Prostate gland (tissue), 2 donors: ENCODE measurements around the gene FNBP1. TPM values are rescaled to one million over a fixed set of nuclear protein-coding genes. Genes with fewer than 3 reads are reported as not detected.

Source experiments
- DNase-seq: peaks from one replicate; pipeline ENCODE4 v3.0.0-alpha.2; 2019; ENCODE audit warnings: low spot score
- H3K27ac ChIP-seq, 2 donors: fragments of 200-600 bp; sonication (generic); 2 replicates each; pipeline ENCODE4 v1.5.1; 2017 to 2019
- H3K27me3 ChIP-seq: fragments of 200-600 bp; sonication (generic); replicated peaks from 2 replicates; pipeline ENCODE4 v1.5.1; 2019; ENCODE audit not compliant: insufficient read depth
- H3K36me3 ChIP-seq, 2 donors: fragments of 200-600 bp; sonication (generic); 1 replicate in 1 of 2; 2 replicates in 1 of 2; pipeline versions ENCODE4 v1.5.1 to v1.8.1; 2017 to 2019
- H3K4me1 ChIP-seq: fragments of 200-600 bp; sonication (generic); replicated peaks from 2 replicates; pipeline ENCODE4 v1.5.1; 2019
- H3K4me3 ChIP-seq, 2 donors: fragments of 200-600 bp; sonication (generic); 2 replicates each; pipeline ENCODE4 v1.5.1; 2017 to 2019
- H3K9me3 ChIP-seq: fragments of 200-600 bp; sonication (generic); 2 replicates; pipeline ENCODE4 v1.5.1; 2017
- CTCF ChIP-seq, 4 experiments: fragments of 200-600 bp in 2 of 4; fragments of 450-650 bp in 2 of 4; sonication (generic) in 2 of 4; IDR thresholded peaks; 1 replicate in 3 of 4; 2 replicates in 1 of 4; pipeline ENCODE4 v1.5.1; 2016 to 2019; ENCODE audit warnings: antibody characterized with exemption in 4 of 4, mild to moderate bottlenecking in 2 of 4, moderate library complexity in 2 of 4
- POLR2A ChIP-seq: fragments of 450-650 bp; IDR thresholded peaks from one replicate; pipeline ENCODE4 v1.6.1; 2016; ENCODE audit warnings: antibody characterized with exemption, mild to moderate bottlenecking
- POLR2AphosphoS5 ChIP-seq: sonication (generic); formaldehyde crosslinking; IDR thresholded peaks from one replicate; pipeline ENCODE4 v1.6.1; 2017; ENCODE audit warnings: antibody characterized with exemption
- WGBS: methylation state at CpG from one replicate; pipeline ENCODE4 v1.1.5; 2018; 5-methylcytosine and 5-hydroxymethylcytosine counted together
- intact Hi-C: fragments of 100-400 bp; cut with DNase I; formaldehyde crosslinking; loops from one replicate; pipeline ENCODE4 v1.14.2; 2022
- total RNA-seq, 2 donors: library from RNA; depleted of rRNA; stranded (reverse); fragments of >200 nt; gene quantifications; one replicate each; pipeline ENCODE4 v1.1.0, GENCODE V29; 2016

FNBP1 gene
- total RNA-seq, 2 donors from 2014 or later: 34.6 to 93.7 TPM

DNA sequence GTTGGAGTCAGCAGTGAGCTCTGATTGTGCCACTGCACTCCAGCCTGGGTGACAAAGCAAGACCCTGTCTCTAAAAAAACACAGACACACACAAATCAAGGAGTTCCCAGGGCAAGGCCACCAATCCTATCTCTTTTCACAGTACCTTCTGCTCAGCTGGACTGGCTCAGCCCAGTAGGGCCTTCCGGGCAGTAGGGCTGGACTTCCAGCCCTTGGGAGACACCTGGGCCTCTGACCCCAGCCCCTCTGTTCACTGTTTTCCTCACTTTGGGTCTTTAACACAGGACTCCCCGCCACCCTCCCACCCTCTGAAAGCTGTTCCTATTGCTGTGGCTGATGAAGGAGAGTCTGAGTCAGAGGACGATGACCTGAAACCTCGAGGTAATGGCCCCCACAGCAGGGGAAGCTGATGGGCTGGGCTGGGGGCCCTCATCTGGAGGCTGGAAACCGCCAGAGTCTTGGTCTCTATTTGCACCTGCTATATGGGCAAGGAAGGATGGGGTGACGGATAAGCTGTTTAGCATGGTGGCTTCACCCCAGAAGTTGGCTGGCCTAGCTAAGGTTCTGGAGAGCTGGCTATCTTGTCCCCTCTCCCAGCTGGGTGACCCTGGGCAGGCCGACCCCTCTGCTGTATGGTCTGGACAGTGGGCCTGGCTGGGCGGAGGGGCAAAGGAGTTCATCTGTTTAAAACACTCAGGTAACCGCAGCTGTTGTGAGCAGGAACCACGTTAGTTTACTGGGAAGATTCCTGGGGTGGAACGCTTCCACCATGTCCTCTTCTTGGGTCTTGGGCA lies 182.1 kb downstream of the FNBP1 start:
- Histone ChIP-seq H3K27ac (no peak overlapping the region), H3K9me3 (no peaks in the 10 kb centered on the region), H3K4me1 (no peaks in the 10 kb centered on the region), H3K4me3 (no peak overlapping the region), H3K36me3 (peaks cover 12 to 15% of the 10 kb centered on the region in 2 donors), H3K27me3 (no peaks in the 10 kb centered on the region)
- intact Hi-C loops: no loop called here
- TF ChIP-seq CTCF (IDR thresholded peaks at IDR 0.05): no peak
- no peak for TF ChIP-seq POLR2A
- TF ChIP-seq POLR2AphosphoS5: no peak
- WGBS: 73% methylated on average over 11 of the region's 11 CpGs
- DNase-seq: no peak

DNA sequence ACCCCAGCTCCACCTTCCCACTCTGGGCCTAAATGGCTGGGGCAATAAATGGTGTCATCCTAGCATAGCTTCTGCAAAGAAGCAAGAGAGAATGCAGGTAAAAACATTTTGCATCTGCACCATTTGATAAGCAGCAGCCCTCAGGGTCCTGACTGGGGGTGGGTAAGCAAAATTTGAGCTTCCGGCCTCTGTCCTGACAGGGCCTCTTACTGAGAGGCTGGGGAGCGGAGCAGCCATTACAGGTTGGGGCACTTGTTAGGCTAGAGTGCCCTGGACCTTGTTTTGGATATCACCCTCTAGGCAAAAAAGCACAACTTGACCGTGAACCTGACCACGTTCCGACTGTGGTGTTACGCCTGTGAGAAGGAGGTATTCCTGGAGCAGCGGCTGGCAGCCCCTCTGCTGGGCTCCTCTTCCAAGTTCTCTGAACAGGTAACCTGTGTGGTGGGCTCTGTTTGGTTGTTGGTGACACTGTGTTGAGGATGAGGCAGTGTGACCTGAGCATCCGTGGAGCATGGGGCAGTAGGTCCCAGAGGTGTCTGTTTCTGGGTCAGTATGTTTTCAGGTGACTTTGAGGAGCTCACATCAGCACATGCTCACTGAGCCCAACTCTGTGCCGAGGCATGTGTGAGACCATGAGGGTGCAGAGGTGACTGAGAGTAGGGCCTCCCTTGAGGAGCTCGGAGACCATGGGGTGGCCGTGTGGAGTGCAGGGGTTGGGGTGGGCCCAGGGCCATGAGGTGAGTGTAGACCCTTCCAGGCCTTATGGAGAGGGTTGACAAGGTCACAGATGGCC lies 184.6 kb downstream of the FNBP1 start:
- Histone ChIP-seq H3K4me1 (no peaks in the 10 kb centered on the region), H3K36me3 (peaks cover 12 to 14% of the 10 kb centered on the region in 2 donors), H3K27me3 (no peaks in the 10 kb centered on the region), H3K9me3 (no peaks in the 10 kb centered on the region), H3K4me3 (no peak overlapping the region), H3K27ac (no peak overlapping the region)
- intact Hi-C loops: no loop called here
- DNase-seq: no peak
- TF ChIP-seq POLR2AphosphoS5 (no peak), CTCF (IDR thresholded peaks at IDR 0.05) (no peak), POLR2A (no peak)
- WGBS: 86% methylated on average over 9 of the region's 11 CpGs

GRCh38 chr9:129857207-129857606 lies 185.8 kb downstream of the FNBP1 start:
- intact Hi-C loops: no loop called here
- H3K36me3 ChIP-seq: peaks cover 8 to 12% of the 10 kb centered on the region in 2 donors
- 89% methylated on average over 7 of the region's 7 CpGs for WGBS
- no peaks in the 10 kb centered on the region for H3K4me1 ChIP-seq
- DNase-seq: no peak
- H3K27ac ChIP-seq: no peak overlapping the region
- H3K27me3 ChIP-seq: no peaks in the 10 kb centered on the region
- TF ChIP-seq POLR2A: no peak
- TF ChIP-seq CTCF (IDR thresholded peaks at IDR 0.05): no peak
- no peak for TF ChIP-seq POLR2AphosphoS5
- no peak overlapping the region for H3K4me3 ChIP-seq
- H3K9me3 ChIP-seq: no peaks in the 10 kb centered on the region

DNA sequence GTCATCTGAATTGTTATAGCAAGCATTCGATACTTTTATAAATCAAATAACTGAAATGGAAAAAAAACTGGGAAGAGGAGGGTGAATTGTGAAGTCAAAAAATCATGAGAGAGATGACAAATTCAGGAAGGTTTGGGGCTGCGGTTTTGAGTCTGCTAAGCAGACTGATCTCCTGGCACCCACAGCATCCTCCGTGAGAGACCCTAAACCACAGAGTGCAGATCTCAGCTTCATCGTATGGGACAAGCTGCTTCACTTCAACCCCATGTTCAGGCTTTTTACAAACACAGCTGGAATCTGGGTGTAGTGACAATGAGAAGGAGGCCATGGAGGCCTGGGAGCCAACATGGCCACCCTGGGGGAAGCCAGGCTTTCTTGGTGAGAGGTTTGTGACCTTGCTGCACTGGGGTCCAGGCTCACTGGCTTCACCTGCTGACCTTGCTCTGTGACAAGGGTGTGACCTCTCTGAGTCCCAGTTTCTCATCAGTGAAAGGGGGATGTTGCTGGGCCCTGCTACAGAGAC lies 188.3 kb downstream of the FNBP1 start:
- intact Hi-C loops: no loop called here
- no peaks in the 10 kb centered on the region for H3K27me3 ChIP-seq
- H3K4me3 ChIP-seq: no peak overlapping the region
- H3K9me3 ChIP-seq: no peaks in the 10 kb centered on the region
- H3K36me3 ChIP-seq: peaks cover 0 to 12% of the 10 kb centered on the region in 2 donors
- H3K27ac ChIP-seq: no peak overlapping the region
- 96% methylated on average over 4 of the region's 4 CpGs for WGBS
- no peak for DNase-seq
- TF ChIP-seq CTCF (IDR thresholded peaks at IDR 0.05) (no peak), POLR2A (no peak), POLR2AphosphoS5 (no peak)
- H3K4me1 ChIP-seq: no peaks in the 10 kb centered on the region
